ENCODE data around the gene TMEM11. TPM values are rescaled to one million over a fixed set of nuclear protein-coding genes. Genes with fewer than 3 reads are reported as not detected.

The TMEM11 gene
- total RNA-seq, 1 donor from 2014 or later = 31.6 TPM

DNA sequence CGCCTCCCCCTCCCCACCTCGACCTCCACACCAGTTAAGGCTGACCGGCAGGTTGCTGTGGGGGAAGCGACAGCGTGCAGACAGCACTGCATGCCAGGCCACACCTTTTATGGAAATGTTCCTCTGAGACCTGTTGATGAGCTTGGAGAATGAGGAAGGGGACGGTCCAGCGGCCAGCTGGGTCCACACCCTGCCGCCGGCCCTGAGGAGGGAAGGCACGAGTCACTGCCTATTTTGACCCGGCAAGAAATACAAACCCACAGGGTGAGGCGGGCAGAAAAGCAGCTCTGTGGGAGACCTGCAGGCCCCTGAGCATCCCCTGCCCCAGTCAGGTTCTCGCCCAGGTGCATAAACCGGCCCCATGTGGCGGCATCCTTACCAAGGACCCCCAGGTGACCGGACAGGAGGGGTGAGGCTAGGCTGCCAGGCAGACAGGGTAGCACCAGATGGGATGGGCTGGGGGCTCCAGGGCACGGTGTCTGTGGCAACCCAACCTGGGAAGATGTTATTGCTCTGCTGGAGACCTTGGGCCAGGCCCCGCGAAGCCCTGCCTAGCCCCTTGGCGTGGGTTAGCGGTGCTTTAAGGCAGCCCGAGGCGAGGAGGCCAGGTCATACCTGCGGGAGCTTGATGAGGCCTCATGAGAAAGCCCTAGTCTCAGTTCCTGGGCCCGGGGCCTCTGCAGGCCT lies 26.6 kb upstream of the TMEM11 start:
- DNase-seq (ENCODE audit: low read depth, low spot score) = no peak
- H3K9me3 Mint-ChIP-seq = no peaks in the 10 kb centered on the region
- peaks cover 4% of the 10 kb centered on the region for H3K4me1 Mint-ChIP-seq
- H3K27me3 Mint-ChIP-seq (ENCODE audit: low read depth) = no peaks in the 10 kb centered on the region
- H3K4me3 Mint-ChIP-seq = no peak overlapping the region
- peak overlapping the region; percentile 83 for H3K27ac Mint-ChIP-seq (ENCODE audit: unreplicated experiment)
- no peaks in the 10 kb centered on the region for H3K36me3 Mint-ChIP-seq (ENCODE audit: low read depth)
- TF ChIP-seq, protein P1, sequence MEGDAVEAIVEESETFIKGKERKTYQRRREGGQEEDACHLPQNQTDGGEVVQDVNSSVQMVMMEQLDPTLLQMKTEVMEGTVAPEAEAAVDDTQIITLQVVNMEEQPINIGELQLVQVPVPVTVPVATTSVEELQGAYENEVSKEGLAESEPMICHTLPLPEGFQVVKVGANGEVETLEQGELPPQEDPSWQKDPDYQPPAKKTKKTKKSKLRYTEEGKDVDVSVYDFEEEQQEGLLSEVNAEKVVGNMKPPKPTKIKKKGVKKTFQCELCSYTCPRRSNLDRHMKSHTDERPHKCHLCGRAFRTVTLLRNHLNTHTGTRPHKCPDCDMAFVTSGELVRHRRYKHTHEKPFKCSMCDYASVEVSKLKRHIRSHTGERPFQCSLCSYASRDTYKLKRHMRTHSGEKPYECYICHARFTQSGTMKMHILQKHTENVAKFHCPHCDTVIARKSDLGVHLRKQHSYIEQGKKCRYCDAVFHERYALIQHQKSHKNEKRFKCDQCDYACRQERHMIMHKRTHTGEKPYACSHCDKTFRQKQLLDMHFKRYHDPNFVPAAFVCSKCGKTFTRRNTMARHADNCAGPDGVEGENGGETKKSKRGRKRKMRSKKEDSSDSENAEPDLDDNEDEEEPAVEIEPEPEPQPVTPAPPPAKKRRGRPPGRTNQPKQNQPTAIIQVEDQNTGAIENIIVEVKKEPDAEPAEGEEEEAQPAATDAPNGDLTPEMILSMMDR (conservative IDR thresholded peaks at IDR 0.05) = no peak

DNA sequence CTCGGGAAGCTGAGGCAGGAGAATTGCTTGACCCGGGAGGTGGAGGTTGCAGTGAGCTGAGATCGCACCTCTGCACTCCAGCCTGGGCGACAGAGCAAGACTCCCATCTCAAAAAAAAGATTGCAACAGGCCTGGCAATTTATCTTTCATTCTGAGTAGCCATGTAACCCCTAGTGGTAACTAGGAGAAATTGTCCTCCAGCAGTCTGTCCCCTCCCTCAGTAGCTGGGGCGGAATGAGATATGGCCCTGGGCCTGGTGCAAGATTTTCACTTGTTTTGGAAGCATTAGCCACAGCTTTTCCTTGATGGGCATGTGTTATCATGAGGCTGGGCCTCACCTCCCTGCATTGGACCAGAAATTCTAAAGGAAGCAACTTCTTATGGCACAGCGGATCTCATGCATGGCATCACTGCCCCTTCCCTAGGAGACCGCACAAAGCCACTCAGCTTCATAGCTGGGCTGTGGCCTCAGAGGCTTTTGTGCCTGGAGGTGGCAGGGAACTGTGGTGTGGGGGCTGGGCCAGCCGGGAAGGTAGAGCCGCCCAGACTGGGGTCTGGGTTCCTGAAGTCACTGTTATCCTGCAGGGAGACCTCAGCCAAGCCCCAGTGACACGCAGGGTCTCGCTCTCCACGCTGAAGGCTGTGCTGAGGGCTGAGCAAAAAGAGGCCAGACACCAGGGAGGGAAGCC lies 25.9 kb upstream of the TMEM11 start:
- H3K27ac Mint-ChIP-seq (ENCODE audit: unreplicated experiment) = peak overlapping the region; percentile 91
- no peaks in the 10 kb centered on the region for H3K9me3 Mint-ChIP-seq
- H3K4me3 Mint-ChIP-seq = peak overlapping the region; percentile 69
- no peaks in the 10 kb centered on the region for H3K36me3 Mint-ChIP-seq (ENCODE audit: low read depth)
- TF ChIP-seq, protein P1 (conservative IDR thresholded peaks at IDR 0.05) = peak; percentile 58
- no peaks in the 10 kb centered on the region for H3K27me3 Mint-ChIP-seq (ENCODE audit: low read depth)
- H3K4me1 Mint-ChIP-seq = peaks cover 4% of the 10 kb centered on the region
- DNase-seq (ENCODE audit: low read depth, low spot score) = no peak

DNA sequence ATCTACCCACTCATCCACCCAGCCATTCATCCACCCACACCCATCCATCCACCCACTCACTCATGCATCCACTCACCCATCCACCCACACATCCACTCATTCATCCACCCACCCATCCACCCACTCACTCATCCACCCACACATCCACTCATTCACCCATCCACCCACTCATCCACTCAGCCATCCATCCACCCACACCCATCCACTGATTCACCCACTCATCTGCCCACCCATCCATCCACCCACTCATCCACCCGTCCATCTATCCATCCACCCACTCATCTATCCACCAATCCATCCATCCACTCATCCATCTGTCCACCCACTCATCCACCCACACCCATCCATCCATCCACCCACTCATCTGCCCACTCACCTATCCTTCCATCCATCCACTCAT lies 22.0 kb upstream of the TMEM11 start:
- Mint-ChIP-seq H3K27me3 (ENCODE audit: low read depth) (no peaks in the 10 kb centered on the region), H3K9me3 (peaks cover 3% of the 10 kb centered on the region), H3K27ac (ENCODE audit: unreplicated experiment) (no peak overlapping the region), H3K4me3 (no peak overlapping the region), H3K36me3 (ENCODE audit: low read depth) (no peaks in the 10 kb centered on the region), H3K4me1 (peaks cover 4% of the 10 kb centered on the region)
- no peak for DNase-seq (ENCODE audit: low read depth, low spot score)
- TF ChIP-seq, protein P1 (conservative IDR thresholded peaks at IDR 0.05) = no peak

DNA sequence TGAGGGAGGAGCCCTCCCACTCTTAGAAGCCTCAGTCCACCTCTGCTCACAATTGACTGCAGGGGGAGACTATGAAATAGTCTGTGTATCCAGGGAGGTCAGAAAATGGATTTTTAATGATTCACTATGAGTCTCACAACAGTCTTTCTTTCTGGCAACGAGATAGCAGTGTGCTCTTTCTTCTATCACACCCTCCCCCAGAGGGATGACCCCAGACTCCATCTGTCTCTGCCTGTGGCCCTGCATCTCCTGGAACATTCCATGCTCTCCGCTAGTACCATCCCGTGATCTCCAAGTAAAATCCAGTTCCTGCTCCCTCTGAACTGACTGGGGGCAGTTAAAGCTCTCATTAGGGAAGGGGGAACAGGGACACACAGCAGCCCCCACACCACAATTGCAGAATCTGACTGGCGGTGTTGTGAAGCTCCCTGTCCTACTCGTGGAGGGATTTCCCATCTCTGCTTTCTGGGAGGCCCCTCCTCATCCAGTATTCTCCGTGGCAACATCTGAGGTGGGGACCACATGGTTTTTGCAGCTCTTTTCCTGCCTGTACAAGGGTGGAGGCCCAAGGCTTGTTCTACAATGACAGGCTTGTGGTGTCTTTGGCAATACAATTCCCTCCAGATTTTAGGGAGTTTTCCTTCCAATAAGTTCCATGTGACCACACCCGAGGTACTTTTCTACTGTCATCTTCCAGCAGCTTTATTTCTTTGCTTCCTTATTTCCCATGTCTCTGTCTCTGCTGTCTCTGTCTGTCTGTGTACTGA lies 19.8 kb upstream of the TMEM11 start:
- Mint-ChIP-seq H3K27me3 (ENCODE audit: low read depth) (no peaks in the 10 kb centered on the region), H3K4me3 (no peak overlapping the region)
- no peak for DNase-seq (ENCODE audit: low read depth, low spot score)

More for the DNA sequence above, 19.8 kb upstream of the TMEM11 start:
- Mint-ChIP-seq H3K4me1 (no peaks in the 10 kb centered on the region), H3K27ac (ENCODE audit: unreplicated experiment) (no peak overlapping the region), H3K9me3 (peaks cover 3% of the 10 kb centered on the region), H3K36me3 (ENCODE audit: low read depth) (no peaks in the 10 kb centered on the region)
- TF ChIP-seq, protein P1 (conservative IDR thresholded peaks at IDR 0.05) = no peak
